Measurements from ENCODE around the gene RTF1.
"Not testable (repeated sequence)": the region's sequence is repeated elsewhere in the genome, so short reads cannot be mapped to it uniquely, and the experiment has no call there.

RTF1 gene

GRCh38 chr15:41435037-41435786 is 18.3 kb downstream of the RTF1 start:
- DNase-seq (ENCODE audit: low spot score) (no peak), FAIRE-seq (no peak)

DNA sequence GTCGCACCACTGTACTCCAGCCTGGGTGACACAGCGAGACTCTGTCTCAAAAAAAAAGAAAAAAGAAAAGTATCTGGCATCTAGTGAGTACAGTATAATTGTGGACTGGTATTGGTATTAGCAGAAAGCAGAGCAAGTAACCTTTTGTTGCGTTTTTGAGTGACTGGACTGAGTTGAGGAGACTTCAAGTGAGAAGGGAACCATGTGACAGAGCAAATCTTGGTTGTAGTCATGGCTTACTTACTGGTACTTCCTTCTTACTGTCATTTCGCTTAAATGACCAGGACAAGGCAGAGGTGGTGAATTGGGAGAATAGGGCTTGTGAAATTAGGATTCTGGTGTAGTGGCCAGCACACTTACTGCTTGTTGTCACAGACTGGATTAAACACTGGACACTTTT is 20.6 kb downstream of the RTF1 start:
- DNase-seq (ENCODE audit: low spot score) (no peak), FAIRE-seq (no peak)

- FAIRE-seq (no peak), DNase-seq (ENCODE audit: low spot score) (no peak)
Measured at GRCh38 chr15:41438206-41438605, 21.3 kb downstream of the RTF1 start.

DNA sequence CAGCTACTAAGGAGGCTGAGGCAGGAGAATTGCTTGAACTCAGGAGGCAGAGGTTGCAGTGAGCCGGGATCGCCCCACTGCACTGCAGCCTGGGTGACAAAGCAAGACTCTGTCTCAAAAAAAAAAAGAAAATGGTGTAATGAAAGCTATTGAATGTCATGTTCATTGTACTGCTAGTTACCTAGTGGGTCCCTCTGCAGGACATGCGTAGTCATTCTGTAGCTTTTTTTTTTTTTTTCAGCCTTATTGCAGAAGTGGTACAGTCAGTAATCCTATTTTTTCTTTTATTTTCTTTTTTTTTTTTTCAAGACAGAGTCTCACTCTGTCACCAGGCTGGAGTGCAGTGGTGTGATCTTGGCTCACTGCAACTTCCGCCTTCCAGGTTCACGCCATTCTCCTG is 21.9 kb downstream of the RTF1 start:
- FAIRE-seq; DNase-seq (ENCODE audit: low spot score): not testable (repeated sequence)

DNA sequence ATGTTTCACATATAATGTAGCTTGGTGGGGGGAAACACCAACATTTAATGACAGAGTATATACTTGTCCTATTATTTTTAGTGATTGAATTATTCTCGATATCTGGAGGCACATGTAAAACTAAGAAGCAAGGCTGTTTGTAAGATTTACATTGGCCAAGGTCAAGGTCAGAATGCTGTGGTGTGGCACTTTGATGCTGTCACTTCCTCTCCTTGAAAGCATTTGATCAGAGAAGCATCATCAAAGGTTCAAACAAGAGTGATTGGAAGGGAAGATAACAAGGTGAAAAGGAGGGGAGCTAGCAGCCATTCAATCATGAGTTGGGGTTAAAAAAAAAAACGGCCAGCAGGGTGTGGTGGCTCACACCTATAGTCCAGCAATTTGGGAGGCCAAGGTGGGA is 26.4 kb downstream of the RTF1 start:
- FAIRE-seq: no peak
- DNase-seq (ENCODE audit: low spot score): no peak

DNA sequence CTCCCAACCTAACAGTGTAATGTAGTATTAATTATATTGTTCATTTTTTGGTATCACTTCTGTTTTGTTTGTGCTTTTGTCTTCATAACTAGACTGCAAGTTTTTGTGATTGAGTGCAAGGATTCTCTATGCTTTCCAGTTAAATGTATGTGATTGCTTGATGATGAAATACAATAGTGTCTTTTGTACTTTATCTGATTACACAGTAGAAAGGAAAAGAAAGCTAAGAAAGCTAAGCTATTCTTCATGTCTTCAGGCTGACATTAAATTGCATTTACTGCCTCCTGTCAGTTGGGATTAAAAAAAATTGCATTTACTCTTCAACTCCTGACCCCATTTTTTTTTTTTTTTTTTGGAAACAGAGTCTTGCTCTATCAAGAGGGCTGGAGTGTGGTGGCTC is 28.5 kb downstream of the RTF1 start:
- no peak for DNase-seq (ENCODE audit: low spot score)
- no peak for FAIRE-seq

- FAIRE-seq: no peak
- DNase-seq (ENCODE audit: low spot score): no peak
Measured at GRCh38 chr15:41462084-41462795, 45.3 kb downstream of the RTF1 start.

GRCh38 chr15:41464889-41465580 is 48.1 kb downstream of the RTF1 start:
- no peak for DNase-seq (ENCODE audit: low spot score)
- FAIRE-seq: no peak

DNA sequence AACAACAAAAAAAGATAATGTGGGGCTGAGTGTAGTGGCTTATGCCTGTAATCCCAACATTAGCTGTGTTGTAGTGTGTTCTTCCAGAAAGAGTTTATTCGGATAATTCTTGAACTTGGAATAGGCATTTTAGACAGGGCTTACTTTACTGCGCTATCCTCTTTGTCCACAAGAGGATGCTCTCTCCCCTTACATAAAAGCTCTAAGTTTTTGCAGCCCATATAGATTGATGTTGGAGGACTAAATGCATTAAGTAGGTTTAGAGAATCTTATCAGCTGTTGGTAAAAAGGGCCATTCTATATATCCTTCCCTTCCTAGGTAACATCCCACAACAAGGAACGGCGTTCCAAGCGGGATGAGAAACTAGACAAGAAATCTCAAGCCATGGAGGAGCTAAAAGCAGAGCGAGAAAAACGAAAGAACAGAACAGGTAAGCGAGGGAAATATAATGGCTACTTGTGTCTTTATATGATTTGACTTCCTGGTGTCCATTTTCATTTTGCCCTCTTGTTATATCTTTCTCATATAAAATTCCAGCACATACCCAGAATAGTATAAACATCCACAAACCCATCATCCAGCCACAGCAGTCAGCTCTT is 49.0 kb downstream of the RTF1 start:
- FAIRE-seq: no peak
- DNase-seq (ENCODE audit: low spot score): peak; percentile 32

DNA sequence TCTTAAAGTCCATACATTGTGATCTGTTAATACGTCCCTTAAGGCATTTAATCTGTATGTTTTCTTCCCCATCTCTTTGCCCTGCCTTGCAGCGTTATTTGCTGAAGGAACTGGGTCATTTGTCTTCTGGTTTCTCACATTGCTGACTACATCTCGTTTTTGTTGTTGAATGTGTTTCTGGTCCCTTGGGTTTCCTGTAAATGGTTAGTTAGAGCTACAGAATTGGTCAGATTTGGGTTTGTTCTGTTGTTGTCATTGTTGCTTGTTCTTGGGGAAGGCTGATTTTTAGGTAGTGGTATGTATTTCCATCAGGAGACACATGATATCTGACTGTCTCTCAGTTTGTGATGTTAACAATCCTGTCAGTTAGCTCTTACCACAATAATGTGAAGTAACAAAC is 49.8 kb downstream of the RTF1 start:
- no peak for FAIRE-seq
- no peak for DNase-seq (ENCODE audit: low spot score)

DNA sequence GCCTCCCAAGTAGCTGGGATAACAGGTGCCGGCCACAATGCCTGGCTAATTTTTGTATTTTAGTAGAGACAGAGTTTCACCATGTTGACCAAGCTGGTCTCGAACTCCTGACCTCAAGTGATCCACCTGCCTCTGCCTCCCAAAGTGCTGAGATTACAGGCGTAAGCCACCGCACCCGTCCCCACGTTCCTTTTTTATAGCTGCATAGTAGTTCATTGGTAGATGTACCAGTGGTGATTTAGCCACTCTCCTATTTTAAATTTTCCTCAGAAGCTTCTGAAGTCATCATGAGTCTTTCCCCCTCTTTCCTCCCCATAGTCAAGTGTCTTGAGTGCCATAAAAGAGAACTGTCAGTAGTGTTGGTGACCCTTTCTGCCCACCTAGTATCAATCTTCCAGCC is 52.7 kb downstream of the RTF1 start:
- DNase-seq (ENCODE audit: low spot score); FAIRE-seq: not testable (repeated sequence)

- FAIRE-seq: no peak
- no peak for DNase-seq (ENCODE audit: low spot score)
Measured at GRCh38 chr15:41473418-41473817, 56.5 kb downstream of the RTF1 start.

GRCh38 chr15:41474436-41474835 is 57.5 kb downstream of the RTF1 start:
- FAIRE-seq (no peak), DNase-seq (ENCODE audit: low spot score) (no peak)

GRCh38 chr15:41474941-41475340 is 58.0 kb downstream of the RTF1 start:
- FAIRE-seq: no peak

GRCh38 chr15:41476416-41477048 is 59.6 kb downstream of the RTF1 start:
- no peak for FAIRE-seq

More at GRCh38 chr15:41474941-41475340, 58.0 kb downstream of the RTF1 start:
- DNase-seq (ENCODE audit: low spot score): no peak

DNA sequence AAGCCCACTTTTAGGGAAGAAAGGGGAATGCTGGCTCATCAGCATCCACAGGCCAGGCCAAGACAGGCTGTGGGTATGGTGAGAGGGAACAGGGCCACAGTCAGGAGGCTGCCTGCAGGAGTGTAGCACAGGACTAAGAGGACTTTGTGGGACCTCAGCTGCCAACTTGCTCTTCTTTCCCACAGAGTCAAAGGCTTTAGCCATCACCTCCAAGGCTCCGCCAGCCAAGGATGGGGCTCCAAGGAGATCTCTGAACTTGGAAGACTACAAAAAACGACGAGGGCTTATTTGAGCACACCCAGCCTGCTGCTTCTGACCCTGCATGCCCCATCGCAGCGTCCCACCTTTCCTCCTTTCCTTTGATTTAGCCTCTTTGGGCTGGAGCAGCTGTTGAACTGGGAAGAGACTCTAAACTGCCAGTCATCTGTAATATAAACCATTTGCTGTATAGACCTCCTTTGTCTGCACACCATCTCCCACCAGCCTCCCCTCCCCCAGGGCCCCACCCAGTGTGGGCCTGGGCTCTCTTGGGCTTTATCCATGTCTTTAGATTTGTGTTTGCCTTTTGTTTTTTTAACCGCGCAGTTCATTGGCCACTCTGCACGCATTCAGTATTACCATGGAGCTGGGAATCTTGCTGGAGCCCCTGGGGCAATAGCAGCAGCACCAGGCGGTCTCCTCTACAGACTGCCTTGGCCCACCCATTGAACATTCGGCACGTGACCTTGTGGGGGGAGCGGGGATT is 63.7 kb downstream of the RTF1 start:
- DNase-seq (ENCODE audit: low spot score) (no peak), FAIRE-seq (no peak)

More at GRCh38 chr15:41476416-41477048, 59.6 kb downstream of the RTF1 start:
- DNase-seq (ENCODE audit: low spot score): no peak

DNA sequence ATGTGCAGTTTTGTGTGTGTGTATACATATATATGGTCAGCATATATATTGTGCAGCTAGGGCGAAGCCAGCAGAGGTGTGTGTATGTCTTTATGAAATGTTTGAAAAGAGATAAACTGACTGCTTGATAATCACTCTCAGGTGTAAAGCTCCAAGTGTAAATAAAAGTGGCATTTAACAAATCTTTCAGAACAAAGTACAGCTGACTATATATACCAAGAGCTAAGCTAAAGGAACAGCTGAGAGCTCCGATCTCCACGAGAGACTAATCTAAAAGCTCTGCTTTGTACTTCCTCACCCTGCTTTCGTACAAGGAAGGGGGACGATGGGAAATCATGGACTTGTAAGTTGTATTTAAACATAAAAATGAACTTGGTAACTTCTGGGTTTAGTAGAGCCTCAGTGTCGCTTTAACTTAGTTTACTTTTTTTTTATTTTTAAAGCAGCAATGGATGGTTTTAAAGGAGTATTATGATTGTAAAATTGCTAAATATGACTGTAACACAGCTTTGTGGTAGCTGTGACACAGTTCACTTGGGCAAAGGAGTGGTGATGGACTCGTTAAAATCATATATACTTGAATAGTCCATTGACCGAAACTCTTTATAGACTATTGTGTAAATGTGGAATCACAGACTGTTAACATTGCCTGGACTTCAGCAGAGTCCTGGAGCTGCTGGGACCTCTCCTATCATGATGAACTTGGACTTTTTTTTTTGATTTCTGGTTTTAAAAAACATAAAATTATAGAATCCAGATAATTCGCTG is 65.4 kb downstream of the RTF1 start:
- FAIRE-seq: no peak

GRCh38 chr15:41483115-41483514 is 66.2 kb downstream of the RTF1 start:
- FAIRE-seq: no peak

More for the DNA sequence above, 65.4 kb downstream of the RTF1 start:
- no peak for DNase-seq (ENCODE audit: low spot score)

GRCh38 chr15:41483519-41483918 is 66.6 kb downstream of the RTF1 start:
- DNase-seq (ENCODE audit: low spot score) (no peak), FAIRE-seq (no peak)

More at GRCh38 chr15:41483115-41483514, 66.2 kb downstream of the RTF1 start:
- DNase-seq (ENCODE audit: low spot score): no peak

Measured in urothelium cell line (cell line).